ENCODE results near the gene ST7. TPM values are rescaled to one million over a fixed set of nuclear protein-coding genes. Genes with fewer than 3 reads are reported as not detected.

The ST7 gene
- total and polyA plus RNA-seq, 2 donors (not counting 3 experiments of a cell fraction or from before 2014, with no cell fraction given), result 18.6 to 24.9 TPM

DNA sequence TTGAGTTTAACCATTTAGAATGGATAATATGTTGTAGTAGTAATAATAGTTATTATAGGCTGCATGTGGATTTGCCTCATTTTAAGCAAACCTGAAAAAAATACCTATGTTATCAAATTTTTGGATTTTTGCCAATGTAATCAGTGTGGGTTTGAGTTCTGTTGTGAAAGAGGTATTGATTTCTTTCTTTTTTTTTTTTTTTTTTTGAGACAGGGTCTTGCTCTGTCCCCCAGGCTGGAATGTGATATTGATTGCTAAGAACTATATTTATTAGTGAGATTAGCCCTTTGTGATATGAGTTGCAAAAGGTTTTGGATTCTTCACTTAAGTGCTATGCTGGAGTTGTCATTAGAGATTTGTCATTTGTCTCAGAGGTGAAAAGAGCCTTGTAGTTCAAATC is 124.4 kb downstream of the ST7 start:
- dilution Hi-C loops (cut with MboI; ENCODE audit: extremely low pct_ligation_motif_present, low sequenced_read_pairs) (no loop called here), intact Hi-C loops (cut with micrococcal nuclease) (no loop called here)

More for the DNA sequence above, 124.4 kb downstream of the ST7 start:
- TF ChIP-seq FOS (IDR thresholded peaks at IDR 0.05; ENCODE audit: borderline replicate concordance, insufficient read depth, low read length) (no peak), POLR2AphosphoS5 (IDR thresholded peaks at IDR 0.05; ENCODE audit: insufficient read depth, low read depth, low read length) (no peak), POLR2A (IDR thresholded peaks at IDR 0.05; ENCODE audit: low read depth, low read length) (no peak), EZH2 (IDR thresholded peaks at IDR 0.05; ENCODE audit: borderline replicate concordance, low read depth, low read length, severe bottlenecking) (no peak), JUN (IDR thresholded peaks at IDR 0.05; ENCODE audit: borderline replicate concordance, insufficient read depth, insufficient read length, low read depth) (no peak), MYC (IDR thresholded peaks at IDR 0.05; ENCODE audit: low read depth, low read length) (no peak), GATA2 (IDR thresholded peaks at IDR 0.05; ENCODE audit: insufficient read depth, insufficient read length, low read depth, low read length) (no peak)
- TF ChIP-seq, protein P1, sequence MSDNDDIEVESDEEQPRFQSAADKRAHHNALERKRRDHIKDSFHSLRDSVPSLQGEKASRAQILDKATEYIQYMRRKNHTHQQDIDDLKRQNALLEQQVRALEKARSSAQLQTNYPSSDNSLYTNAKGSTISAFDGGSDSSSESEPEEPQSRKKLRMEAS (IDR thresholded peaks at IDR 0.05; ENCODE audit: insufficient read depth, insufficient read length), result no peak
- TF ChIP-seq, protein P2, sequence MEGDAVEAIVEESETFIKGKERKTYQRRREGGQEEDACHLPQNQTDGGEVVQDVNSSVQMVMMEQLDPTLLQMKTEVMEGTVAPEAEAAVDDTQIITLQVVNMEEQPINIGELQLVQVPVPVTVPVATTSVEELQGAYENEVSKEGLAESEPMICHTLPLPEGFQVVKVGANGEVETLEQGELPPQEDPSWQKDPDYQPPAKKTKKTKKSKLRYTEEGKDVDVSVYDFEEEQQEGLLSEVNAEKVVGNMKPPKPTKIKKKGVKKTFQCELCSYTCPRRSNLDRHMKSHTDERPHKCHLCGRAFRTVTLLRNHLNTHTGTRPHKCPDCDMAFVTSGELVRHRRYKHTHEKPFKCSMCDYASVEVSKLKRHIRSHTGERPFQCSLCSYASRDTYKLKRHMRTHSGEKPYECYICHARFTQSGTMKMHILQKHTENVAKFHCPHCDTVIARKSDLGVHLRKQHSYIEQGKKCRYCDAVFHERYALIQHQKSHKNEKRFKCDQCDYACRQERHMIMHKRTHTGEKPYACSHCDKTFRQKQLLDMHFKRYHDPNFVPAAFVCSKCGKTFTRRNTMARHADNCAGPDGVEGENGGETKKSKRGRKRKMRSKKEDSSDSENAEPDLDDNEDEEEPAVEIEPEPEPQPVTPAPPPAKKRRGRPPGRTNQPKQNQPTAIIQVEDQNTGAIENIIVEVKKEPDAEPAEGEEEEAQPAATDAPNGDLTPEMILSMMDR (IDR thresholded peaks at IDR 0.05; ENCODE audit: extremely low read depth in 1 of 2, insufficient read depth in 1 of 2, low read depth in 1 of 2, low read length in 2 of 2), result no peak
- CTCF ChIA-PET, result interaction anchor here (0.8 to 1.6 kb wide), 4 partner anchors 9 to 92 kb away, joined by 3 to 7 read pairs (median 3); no protein-coding TSS in a partner anchor
- Histone ChIP-seq H2AFZ (ENCODE audit: low read depth, low read length) (no peak overlapping the region), H3K79me2 (ENCODE audit: control insufficient read depth, insufficient read depth, low read length) (peaks cover 6% of the 10 kb centered on the region), H3K4me3 (replicated peaks in 1 of 3; ENCODE audit: insufficient read depth in 1 of 3, low read depth in 1 of 3, low read length in 3 of 3) (no peak overlapping the region), H3K9me3 (replicated peaks; ENCODE audit: control insufficient read depth, insufficient read depth, low read length) (no peaks in the 10 kb centered on the region), H3K36me3 (ENCODE audit: control insufficient read depth in 2 of 2, extremely low read depth in 1 of 2, insufficient read depth in 2 of 2, low read length in 2 of 2) (no peaks in the 10 kb centered on the region), H3K9ac (replicated peaks; ENCODE audit: extremely low read depth, insufficient read depth, low read length) (no peak overlapping the region), H3K4me1 (ENCODE audit: control insufficient read depth, extremely low read depth, insufficient read depth, low read length) (peaks cover 6% of the 10 kb centered on the region), H4K20me1 (replicated peaks; ENCODE audit: control insufficient read depth, extremely low read depth, insufficient read depth, low read length) (no peaks in the 10 kb centered on the region), H3K27ac (ENCODE audit: insufficient read depth, low read depth, low read length) (no peak overlapping the region), H3K4me2 (ENCODE audit: insufficient read depth, low read length) (no peak overlapping the region), H3K9me1 (replicated peaks; ENCODE audit: control insufficient read depth, extremely low read depth, insufficient read depth, low read length) (no peaks in the 10 kb centered on the region), H3K27me3 (ENCODE audit: control insufficient read depth in 2 of 2, insufficient read depth in 2 of 2, low read length in 2 of 2) (no peaks in the 10 kb centered on the region)
- FAIRE-seq (no peak), DNase-seq (ENCODE audit: low read depth, low spot score) (no peak)
- BruUV-seq (replicated peaks), result no TSS peak
- POLR2A ChIA-PET, result no interaction called here

All from endothelial cell of umbilical vein (primary cell).